ENCODE data around the gene RENBP. TPM values are rescaled to one million over a fixed set of nuclear protein-coding genes. Genes with fewer than 3 reads are reported as not detected.

Gene RENBP
- total RNA-seq, 1 experiment from 2014 or later = 0.11 TPM

DNA sequence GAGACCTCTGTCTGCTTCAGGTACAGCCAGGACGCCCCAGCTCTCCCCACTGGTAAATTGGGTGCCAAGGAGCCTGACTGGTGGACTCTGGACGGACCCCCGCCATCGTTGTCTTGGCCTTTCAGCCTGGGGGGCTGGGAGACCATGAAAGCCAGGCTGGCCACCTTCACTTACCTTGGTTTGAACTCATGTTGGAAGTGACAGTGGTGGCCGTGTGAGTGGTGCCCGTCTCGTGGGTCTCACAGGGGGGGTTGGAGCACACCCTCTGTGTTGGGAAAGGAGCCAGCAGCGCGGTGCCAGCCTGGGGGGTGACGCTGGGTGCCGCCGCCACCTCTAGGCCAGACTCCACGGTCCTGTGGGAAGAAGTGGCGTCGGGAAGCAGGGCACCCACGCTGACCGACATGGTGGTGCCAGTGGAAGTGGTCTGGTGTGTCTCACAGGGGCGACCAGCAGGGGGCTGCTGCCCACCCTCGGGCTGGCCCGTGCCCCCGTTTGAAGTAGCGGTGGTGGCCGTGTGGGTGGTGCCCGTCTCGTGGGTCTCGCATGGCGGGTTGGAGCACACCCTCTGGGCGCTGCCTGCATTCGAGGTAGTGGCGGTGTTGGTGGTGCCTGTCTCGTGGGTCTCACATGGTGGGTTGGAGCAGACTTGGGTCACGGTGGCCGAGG, 9.6 kb upstream of the RENBP start:
- no peak for DNase-seq (ENCODE audit: low read depth)

DNA sequence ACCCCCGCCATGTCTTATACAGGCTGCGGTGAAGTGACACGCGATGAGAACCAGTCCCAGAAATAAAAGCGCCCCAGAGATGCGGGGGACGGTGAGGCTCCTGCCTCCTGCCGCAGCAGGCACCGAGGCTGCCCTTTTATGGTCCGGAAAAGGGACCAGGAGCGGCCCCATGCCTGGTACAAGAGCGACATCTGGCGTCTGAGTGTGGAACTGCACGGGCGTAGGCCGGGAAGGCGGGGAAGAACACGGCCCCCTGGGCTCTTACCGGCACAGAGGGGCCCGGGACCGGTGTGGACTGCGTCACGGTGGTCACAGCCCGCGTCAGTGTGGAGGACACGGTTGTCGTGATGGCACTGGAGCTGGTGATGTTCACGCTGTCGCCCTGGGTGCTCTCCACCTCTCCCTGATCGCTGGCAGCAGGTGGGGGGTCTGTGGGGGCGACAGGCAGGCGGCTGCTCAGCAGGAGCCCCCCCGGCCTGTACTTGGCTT, 8.9 kb upstream of the RENBP start:
- DNase-seq (ENCODE audit: low read depth) = peak; percentile 63

DNA sequence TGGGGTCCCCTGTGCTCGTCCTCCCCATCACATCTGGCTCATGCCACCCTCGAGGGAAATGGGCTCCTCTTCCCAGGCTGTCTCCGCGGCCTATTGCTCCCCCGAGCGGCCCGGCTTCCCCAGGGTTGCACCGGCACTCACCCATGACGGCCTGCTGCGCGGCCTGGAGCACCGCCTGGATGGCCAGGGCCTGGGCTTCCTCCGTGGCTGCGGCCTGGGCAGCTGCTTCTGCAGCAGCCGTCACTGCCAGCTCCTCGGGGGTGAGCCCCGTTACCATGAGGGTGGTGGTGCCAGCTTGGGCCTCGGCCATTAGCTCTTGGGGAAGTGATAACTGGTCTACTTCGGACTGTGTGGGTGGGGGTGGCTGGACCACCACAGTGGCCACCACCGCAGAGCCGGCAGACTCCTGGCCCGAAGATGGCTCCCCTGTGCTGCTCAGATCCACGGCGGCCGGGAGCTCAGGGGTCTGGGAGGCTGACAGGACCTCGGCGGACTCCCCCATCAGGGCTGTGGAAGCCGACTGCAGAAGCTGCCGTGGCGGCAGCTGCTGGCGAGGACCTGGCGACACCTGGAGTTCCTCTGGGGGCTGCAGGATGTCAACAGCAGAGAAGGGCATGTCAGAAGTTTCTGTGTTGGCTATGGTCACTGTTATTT, 8.1 kb upstream of the RENBP start:
- no peak for DNase-seq (ENCODE audit: low read depth)

DNA sequence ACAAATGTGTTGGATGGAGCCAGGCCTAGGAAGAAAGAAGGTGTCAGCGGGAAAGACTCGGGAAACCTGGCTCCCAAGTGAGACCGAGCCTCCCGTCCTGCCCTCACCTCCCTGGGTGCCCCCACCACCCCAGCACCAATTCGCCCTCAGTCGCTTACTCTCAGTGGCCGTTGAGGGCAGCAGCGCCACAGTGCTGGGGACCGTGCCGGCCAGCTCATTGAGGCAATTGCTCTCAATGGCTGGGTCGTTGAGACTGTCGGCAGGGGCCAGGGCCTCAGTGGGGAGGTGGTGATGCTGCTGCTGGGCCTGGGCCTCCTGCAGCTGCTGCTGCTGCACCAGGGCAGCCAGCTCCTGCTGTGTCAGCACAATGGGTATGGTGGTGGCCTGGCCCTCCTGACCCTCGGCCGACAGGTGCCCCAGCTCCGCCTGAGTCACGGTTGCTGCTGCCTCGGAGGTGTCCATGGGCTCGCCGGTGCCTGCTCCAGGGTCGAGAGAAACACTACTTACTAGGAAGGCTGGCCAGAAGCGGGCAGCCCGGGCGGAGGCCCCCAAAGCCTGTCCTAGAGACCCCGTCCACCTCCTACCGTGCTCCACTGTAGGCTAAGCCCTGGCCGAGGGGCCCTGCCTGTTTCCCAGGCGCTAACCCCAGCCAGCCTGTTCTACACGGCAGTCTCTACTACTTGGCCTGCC, 7.4 kb upstream of the RENBP start:
- no peak for DNase-seq (ENCODE audit: low read depth)

DNA sequence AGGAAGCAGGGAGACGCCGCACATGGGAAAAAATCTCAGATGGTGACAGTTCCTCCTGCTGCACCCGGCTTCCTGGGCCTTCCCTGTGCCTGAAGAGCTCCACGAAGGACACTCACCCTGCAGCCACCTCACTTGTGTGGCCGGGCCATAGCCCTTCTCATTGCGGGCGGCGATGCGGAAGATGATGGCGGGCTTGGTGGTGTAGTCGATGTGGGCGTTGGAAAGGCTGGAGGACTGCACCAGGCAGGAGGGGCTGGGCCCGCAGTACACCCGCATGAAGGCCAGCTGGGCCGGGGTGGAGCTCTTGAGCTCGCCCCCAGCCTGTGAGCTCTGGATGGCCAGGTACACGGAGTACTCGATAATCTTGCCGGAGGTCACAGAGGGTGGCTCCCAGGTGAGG, 5.7 kb upstream of the RENBP start:
- DNase-seq (ENCODE audit: low read depth) = no peak

DNA sequence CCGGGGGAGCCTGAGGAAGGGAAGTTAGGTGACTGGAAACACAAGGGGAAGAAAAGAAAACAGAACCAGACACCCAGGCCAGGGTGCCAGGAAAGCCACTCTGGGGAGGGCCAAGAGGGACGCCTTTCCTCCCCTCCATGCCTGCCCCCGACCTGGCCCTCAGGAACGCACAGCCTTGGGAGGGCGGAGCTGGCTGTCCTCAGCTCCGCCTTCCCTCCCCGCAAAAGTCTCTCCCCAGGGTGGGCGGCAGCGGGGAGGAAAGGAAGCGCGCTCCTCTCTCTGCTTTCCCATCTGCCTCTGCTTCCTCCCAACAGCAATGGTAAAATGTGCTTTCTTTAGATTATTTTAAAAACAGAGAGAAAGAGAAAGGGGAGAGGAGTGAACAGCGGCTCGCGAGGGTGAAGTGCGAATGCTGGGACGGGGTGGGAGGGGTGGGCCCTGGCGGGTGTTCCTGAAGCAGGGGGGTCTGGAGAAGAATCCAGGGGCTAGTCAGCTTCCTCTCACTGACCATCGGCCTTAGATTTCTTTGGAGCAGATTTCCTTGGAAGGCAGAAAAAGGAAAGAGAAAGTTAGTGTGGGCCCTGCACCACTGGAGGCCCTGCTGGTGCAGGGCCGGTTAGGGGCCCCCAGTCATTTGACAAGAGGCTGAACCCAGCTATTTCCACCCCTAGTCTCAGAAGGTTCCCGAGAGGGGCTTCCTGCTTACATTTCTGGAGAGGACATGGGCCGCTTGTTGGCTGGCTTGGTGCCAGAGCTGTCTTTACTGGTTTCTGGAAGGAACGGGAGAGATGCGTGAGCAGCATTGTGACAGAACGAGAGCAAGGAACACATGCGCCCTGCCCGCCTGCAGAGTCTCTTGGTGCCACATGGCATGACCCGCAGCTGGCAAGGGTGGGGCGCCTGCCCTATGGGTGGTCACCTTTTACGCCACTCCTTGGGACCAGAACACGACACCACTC, 4.7 kb upstream of the RENBP start:
- no peak for DNase-seq (ENCODE audit: low read depth)

DNA sequence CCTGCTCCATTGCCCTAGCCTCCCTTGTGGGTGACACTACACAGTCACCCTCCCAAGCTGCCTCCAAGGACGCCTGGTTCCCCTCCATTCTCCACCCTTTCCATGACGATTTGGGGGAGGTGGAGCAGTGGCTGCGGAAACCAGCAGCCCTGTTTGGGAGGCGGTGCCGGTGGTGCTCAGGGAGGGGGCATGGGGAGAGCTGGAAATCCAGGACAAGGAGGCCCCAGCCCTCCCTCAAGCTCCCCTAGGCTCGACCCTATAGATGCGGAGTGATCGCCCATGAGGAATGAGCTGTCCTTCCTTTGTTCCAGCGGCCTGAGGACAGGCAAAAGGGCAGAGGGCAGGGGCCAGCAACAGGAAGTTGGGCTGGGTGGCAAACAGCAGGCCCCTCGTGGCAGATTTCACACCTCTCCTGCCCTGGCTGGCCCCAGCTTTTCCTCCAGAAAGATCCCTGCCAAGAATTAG, 3.6 kb upstream of the RENBP start:
- no peak for DNase-seq (ENCODE audit: low read depth)

DNA sequence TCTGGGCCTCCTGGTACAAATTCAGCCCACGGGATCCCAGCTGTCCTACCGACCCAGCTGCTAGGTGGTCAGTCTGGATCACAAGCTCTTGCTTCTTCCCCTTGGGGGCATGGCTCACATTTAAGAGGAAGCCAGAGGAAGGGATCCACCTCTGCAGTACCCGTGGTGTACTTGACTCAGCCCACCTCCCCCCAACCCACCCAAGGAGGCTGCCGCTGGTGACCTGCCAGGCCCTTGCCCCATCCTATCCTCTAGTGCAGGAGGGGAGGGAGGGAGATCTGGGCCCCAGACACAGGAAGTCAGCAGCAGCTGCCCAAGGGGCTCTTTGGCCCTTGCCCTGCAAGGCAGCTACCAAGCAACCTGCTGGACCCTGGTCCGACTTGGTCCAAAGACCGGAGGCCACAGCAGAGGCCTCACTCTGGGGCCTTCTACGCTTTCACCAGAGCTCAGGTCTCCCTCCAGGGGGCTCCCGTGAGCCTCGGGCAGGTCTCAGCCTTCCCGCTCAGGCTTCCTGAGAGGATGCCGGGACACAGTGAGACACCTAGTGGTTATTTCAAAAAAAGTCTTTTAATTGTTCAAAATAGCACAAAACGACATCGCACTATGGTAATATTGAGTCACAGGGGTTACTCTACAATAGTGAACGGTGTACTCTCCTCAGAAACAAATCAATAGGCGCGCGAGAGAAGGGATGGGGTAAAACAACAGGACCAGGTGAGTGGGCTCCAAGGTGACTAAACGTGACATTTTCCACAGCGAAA, 2.7 kb upstream of the RENBP start:
- DNase-seq (ENCODE audit: low read depth) = peak; percentile 70

DNA sequence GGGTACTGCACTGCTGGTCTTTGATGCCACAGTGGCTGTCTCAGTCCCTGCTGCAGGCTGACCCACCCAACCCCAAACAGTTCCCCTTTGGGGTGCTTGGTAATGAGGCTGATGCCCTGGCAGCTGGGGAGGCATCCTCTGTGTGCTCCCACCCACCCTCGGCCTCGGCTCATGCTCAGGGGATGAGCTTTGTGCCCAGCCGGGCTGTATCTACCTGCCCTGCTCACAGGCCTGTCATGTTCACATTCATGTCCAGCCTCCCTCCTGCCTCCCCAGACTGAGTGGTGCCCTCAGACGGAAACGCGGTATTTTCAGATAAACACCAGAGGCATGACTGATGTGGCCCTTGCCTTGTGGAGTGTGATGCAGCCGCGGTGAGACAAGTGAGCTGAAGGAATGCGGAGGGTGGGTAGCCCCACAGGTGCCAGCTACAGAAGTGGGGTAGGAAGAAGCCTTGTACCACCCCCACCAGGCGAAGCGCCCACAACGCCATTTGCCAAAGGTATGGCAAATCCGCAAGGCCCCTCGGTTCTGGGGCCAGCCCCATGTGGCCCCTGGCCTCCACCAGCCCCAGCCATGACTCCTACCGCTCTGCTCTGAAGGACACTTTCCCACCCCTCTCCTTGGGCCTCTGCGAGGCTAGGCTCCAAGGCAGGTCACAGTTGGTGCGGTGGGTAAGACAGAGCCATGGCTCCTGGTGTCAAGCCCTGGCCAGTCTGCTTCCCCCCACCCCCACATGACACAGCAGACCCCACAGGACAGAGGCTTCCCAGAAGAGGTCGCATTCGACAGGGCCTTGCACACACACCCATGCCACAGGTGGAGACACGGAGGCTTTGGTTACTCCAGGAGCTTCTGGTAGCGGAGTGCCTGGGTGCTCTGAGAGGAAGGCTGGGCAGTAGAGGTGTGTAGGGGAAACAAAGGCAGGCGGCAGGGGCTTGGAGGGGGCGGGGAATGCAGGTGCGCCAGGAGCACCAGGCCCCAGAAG, 1.8 kb upstream of the RENBP start:
- no peak for DNase-seq (ENCODE audit: low read depth)

DNA sequence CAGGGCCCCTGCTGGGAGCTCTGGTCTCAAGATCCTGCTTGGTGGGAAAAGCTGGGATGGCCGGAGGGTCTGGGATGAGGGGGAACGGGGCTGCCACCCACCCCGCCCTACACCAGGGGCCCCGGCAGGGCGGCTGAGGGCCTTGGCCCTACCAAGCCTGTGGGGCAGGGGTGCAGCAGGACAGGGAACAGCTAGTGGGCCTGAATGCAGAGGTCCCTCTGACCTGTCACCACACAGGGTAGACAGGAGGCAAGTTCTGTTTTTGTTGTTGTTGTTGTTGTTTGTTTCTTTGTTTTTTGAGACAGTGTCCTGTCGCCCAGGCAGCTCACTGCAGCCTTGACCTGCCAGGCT, 332 bp upstream of the RENBP start:
- no peak for DNase-seq (ENCODE audit: low read depth)

DNA sequence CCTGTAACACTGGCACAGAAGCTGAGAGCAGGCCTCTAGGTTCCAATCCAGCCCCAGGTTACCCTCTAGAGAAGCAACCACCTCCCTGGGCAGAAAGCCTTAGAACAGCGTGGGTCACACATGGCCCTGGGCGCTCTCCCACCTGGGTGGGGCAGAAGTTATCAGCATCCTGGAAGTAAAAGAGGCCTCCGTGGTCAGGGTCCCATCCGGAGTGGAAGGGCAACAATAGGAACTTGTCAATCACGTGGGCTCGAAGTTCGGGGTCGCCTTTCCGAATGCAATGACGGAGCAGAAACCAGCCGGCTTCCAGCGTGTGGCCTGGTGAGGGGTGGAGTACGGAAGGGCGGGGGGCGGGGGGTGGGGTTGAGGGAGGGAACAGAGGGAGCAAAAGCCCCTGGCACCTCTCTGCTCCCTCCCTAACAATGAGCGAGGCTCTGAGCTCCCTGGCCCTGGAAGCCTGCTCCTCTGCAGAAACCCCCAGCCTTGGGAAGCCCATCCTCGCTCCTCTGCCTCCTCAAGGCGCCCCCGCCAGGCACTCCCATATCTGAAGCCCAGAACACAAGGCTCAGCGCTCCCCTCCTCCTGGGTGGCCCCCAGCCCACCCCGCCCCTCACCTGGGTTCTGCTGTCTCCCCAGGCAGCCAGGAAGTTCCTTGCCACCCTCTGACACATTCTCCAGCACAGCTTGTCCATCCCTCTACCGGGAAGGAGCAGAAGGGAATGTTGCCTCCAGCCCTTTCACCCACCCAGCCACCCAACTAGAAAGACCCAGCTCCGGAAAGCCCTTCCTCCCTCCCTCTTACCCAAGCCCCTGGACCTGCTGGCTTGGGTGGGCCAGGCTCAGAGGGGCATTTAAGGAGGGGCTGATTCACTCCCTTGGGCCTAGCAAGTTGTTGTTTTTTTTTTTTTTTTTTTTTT, 2.8 kb downstream of the RENBP start:
- no peak for DNase-seq (ENCODE audit: low read depth)

DNA sequence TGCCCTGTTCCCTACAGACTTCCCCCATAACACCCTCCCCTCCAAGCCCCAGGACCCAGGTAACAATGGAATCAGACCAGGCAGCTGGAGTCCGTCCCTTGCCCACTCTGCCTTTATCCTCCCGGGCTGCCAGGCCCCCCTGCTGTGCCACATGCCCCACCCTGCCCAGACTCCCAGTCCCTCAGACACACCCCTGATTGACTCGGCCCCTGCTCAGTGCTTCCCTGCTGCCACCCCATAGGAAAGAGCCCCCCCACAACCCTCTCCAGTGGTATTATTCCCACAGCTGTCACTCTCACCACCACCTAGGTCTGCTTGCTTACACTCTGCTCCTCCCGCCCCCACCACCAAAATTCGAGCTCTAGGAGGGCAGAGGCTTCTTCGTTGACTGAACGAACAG, 4.9 kb downstream of the RENBP start:
- no peak for DNase-seq (ENCODE audit: low read depth)

DNA sequence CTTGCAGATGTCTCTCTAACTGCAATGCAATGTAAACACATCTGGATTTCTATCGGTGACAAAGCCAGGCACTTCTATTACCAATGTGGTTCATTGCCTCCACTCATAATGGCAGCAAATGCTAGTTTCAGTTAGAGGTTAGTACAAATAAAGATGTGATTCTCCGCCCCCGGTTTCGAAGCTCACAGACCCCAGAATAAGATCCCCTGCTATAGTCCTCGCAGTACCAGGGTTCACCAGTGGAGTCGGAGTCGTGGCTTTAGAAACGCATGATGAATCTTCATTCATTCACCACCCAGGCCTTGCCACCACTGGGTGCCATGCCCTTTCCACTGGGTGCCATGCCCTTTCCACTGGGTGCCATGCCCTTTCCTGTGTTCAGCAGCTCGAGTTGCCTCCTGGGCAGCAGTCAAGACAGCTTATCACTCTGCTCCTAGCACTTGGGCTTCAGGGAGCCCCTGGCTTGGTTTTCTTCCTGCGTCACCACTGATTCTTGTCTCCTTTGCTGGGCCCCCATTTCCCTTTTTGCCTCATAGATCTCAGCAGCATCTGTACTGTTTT, 6.1 kb downstream of the RENBP start:
- DNase-seq (ENCODE audit: low read depth) = no peak

DNA sequence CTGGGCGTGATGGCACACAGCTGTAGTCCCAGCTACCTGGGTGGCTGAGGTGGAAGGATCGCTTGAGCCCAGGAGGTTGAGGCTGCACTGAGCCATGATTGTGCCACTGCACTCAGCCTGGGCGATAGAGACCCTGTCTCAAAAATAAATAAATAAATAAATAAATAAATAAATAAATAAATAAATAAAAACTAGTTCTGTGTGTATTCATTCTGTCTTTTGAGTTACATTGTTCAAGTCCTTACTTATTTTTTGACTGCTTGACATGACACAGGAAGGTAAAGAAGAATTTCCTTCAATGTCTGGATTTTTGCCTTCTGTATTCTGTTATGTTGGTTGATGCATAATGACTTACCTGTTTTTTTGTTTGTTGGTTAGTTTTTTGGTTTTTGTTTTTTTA, 7.4 kb downstream of the RENBP start:
- no peak for DNase-seq (ENCODE audit: low read depth)

DNA sequence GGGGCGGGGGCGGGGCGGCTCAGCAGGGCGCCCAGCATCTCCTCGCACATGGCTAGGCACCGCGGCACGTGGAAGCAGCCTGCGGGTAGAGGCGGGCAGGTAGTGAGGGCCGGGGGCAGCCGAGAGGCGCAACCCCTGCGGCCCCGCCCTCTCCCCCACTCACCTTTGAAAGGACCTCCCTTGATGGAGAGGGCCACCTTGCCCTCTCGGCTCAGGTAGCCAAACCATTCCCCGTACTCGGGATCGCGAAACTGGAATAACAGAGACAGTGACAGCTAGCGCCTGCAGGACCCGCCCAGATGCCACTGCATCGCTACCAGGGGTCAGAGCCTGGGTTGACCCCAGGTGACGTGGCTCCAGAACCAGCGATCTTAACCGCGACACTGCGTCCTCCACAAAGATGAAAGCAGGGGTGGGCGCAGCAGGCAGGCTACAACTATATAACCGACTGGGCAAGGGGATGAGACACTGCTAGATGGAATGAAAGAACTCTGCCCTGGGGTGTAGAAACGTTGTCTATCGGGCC, 9.1 kb downstream of the RENBP start:
- DNase-seq (ENCODE audit: low read depth) = no peak

DNA sequence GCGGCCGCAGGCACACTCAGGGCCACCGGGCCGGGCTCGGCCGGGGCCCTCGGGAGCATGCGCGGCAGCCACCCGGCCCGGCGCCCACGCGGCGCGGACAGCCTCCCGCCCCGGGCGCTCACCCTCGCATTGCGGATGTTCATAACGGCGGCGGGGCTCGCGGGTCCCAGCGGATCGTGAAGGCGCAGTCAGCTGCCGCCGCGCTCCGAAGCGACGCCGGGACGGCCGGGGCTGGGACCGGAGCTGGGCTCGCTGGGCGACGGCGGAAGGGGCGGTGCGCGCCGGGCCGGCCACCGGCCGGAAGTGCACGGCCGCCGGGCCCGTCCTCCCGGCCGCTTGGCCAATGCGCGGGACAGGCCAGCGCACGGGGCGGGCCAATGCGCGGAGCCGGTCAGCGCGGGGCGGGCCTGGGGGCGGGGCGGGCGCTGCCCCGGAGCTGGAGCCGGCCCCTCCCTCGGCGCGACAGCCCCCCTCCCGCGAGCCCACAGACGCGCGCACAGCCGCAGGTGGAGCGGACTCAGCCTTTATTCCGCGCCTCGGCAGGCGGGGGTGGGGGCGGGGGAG, 9.6 kb downstream of the RENBP start, which contains the start of gene NAA10:
TSS of gene NAA10 (minus strand) at position 276 of the 564 bp plus-strand sequence. CDS start at position 143, 133 bp downstream.
- peak; percentile 83 for DNase-seq (ENCODE audit: low read depth)

DNA sequence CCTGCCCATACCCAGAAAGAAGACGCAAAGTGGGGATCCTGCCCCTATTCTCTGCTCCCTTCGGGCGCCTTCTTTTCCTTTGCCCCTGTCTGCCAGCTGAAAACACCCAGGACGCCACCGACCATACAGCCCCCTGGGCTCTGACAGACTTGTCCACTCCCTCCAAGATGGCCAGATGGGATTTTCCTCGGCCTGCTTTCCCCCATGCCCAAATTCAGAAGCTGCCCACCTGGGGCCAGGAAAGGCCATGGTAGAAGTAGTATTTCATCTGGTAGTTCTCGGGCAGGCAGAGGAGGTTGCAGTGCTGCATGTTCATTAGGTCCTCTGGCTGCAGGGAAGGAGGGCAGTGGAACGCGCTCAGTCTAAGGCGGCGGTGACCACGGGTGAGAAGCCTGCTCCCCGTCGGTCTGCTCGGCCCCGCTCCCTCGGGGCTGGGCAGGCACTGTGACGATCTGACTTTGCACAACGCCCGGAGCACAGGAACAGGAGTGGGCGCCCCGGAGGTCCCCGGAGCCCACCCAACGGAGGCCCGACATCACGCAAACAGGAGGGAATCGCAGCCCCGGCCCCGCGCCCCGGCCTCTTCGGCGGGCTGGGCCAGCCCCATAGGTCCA, 10.2 kb downstream of the RENBP start:
- no peak for DNase-seq (ENCODE audit: low read depth)

Data from Daoy (cell line).